ENCODE results near the gene SYNC.
"Not testable (repeated sequence)": the region's sequence is repeated elsewhere in the genome, so short reads cannot be mapped to it uniquely, and the experiment has no call there.

The SYNC gene

GRCh38 chr1:32636914-32637645, 65.5 kb downstream of the SYNC start:
- no peak for DNase-seq

- DNase-seq = no peak
Measured at GRCh38 chr1:32635508-32636277, 66.9 kb downstream of the SYNC start.

GRCh38 chr1:32632829-32633228, 69.7 kb downstream of the SYNC start:
- no peak for DNase-seq

GRCh38 chr1:32630173-32630572, 72.4 kb downstream of the SYNC start:
- not testable (repeated sequence) for DNase-seq

Measured in NCI-H1694 treated with DMSO at 0.1 percent for 48 hours (cell line).